H7 (cell line): ENCODE measurements around the gene GLIPR1. TPM values are rescaled to one million over a fixed set of nuclear protein-coding genes. Genes with fewer than 3 reads are reported as not detected.
"Not testable (repeated sequence)": the region's sequence is repeated elsewhere in the genome, so short reads cannot be mapped to it uniquely, and the experiment has no call there.

Source experiments
- DNase-seq: peaks from one replicate; pipeline ENCODE4 v3.0.0; 2012
- H3K27me3 ChIP-seq: 2 replicates; pipeline ENCODE4 v1.6.0; 2011; ENCODE audit warnings: mild to moderate bottlenecking, low read length; ENCODE audit not compliant: control insufficient read depth, insufficient read depth
- H3K36me3 ChIP-seq: replicated peaks from 2 replicates; pipeline ENCODE4 v1.5.1; 2011; ENCODE audit warnings: low read length; ENCODE audit not compliant: control insufficient read depth, insufficient read depth
- H3K4me3 ChIP-seq: 2 replicates; pipeline ENCODE4 v1.5.1; 2011; ENCODE audit warnings: low read depth, mild to moderate bottlenecking, control low read depth, low read length, moderate library complexity; ENCODE audit not compliant: insufficient read depth
- total RNA-seq: library from RNA; depleted of rRNA; stranded (reverse); fragments of >200 nt; shearing (Covaris generic); gene quantifications from 2 replicates; pipeline ENCODE4 v1.2.3, GENCODE V29; 2014

GLIPR1 gene
- total RNA-seq, 1 experiment from 2014 or later: 0.21 TPM

DNA sequence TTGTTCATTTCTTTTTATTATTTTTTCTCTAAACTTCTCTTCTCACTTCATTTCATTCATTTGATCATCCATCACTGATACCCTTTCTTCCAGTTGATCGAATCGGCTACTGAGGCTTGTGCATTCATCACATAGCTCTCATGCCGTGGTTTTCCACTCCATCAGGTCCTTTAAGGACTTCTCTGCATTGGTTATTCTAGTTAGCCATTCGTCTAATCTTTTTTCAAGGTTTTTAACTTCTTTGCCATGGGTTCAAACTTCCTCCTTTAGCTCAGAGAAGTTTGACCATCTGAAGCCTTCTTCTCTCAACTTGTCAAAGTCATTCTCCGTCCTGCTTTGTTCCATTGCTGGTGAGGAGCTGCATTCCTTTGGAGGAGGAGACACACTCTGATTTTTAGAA, 41.6 kb downstream of the GLIPR1 start:
- not testable (repeated sequence) for H3K4me3 ChIP-seq, H3K27me3 ChIP-seq, DNase-seq, H3K36me3 ChIP-seq

GRCh38 chr12:75525263-75525662, 44.7 kb downstream of the GLIPR1 start:
- H3K27me3 ChIP-seq: no peaks in the 10 kb centered on the region
- no peak overlapping the region for H3K4me3 ChIP-seq
- no peaks in the 10 kb centered on the region for H3K36me3 ChIP-seq
- no peak for DNase-seq

GRCh38 chr12:75526655-75527511, 46.3 kb downstream of the GLIPR1 start:
- peak; percentile 12 for DNase-seq
- H3K27me3 ChIP-seq: no peaks in the 10 kb centered on the region
- no peaks in the 10 kb centered on the region for H3K36me3 ChIP-seq
- H3K4me3 ChIP-seq: no peak overlapping the region

DNA sequence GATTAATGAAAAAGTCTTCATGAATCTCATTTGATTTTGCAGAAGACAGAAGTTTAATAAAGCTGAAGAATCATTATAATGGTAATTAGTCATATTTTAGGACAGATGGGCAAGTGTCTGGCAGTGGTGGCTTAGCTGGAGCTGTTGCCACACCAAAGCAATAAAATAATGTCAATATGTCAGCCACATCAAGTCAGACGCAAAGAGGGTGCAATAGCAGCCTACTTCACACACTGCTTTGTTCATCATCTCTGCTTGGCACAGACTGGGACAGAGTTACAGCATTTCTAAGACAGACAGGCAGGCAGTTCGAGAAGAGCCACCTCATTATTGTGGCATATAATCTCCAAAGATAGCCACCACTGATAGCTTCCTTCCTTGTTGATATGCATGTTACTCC, 47.7 kb downstream of the GLIPR1 start:
- Histone ChIP-seq H3K36me3 (no peaks in the 10 kb centered on the region), H3K4me3 (no peak overlapping the region), H3K27me3 (no peaks in the 10 kb centered on the region)
- DNase-seq: no peak

- no peak for DNase-seq
- no peak overlapping the region for H3K4me3 ChIP-seq
- no peaks in the 10 kb centered on the region for H3K27me3 ChIP-seq
- H3K36me3 ChIP-seq: no peaks in the 10 kb centered on the region
Observed at GRCh38 chr12:75528692-75529091, 48.1 kb downstream of the GLIPR1 start.

GRCh38 chr12:75529316-75529715, 48.8 kb downstream of the GLIPR1 start:
- Histone ChIP-seq H3K4me3 (no peak overlapping the region), H3K36me3 (no peaks in the 10 kb centered on the region), H3K27me3 (no peaks in the 10 kb centered on the region)
- no peak for DNase-seq

DNA sequence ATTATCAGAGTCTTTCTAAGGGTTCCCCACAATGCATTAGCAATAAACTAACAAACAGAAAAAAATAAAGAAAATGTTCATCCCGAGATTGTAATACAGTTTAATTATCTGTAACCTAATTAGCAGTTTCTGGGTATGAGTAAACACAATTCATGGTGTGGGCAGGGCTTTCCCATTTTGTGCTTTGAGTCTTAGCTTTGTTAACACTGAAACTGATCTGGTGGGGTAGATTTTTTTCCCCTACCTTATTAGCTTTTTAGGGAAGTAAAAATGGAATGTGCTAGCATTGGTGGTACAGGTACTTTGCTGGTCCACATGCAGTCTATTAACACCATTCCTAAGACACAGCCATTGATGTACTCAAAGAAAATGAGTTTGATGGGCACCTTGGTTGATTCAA, 49.3 kb downstream of the GLIPR1 start:
- H3K27me3 ChIP-seq: no peaks in the 10 kb centered on the region
- H3K36me3 ChIP-seq: no peaks in the 10 kb centered on the region
- no peak for DNase-seq
- no peak overlapping the region for H3K4me3 ChIP-seq

DNA sequence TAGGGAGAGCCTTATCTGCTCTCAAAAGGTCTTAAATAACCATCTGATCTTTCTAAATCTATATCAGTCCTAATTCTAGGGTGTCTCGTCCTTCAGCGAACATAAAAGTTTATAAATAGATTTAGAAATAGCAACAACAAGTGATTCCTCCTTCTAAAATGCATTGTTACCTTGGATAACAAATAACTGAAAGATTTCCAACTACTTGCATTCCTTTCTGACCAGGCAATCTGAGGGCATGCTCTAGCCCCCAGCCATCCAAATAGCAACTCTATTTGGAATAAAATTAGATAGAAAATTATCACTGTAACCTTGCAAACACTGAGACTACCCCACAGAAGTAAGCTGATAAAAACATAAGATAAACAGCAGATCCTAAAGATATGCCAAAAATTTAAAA, 52.7 kb downstream of the GLIPR1 start:
- no peaks in the 10 kb centered on the region for H3K36me3 ChIP-seq
- no peaks in the 10 kb centered on the region for H3K27me3 ChIP-seq
- DNase-seq: no peak
- H3K4me3 ChIP-seq: no peak overlapping the region

DNA sequence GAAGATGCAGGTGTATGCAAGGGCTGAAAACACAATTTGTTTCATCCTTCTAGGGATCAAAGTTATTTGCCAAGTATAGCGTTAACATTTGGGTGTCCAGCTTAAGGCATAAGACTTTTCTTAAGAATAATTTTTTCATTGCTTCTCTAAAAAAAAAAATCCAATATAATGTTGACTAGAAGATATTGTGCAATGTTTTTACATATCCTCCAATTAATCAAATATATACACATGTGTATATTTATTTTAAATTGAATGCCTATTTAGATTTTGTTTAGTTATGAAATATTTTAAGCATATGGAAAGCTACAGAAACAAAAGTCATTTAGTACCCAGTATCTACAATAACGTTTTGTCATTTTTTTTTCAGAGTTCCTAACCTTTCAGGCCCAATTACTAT, 59.3 kb downstream of the GLIPR1 start:
- H3K27me3 ChIP-seq: no peaks in the 10 kb centered on the region
- H3K36me3 ChIP-seq: no peaks in the 10 kb centered on the region
- DNase-seq: no peak
- no peak overlapping the region for H3K4me3 ChIP-seq

- no peaks in the 10 kb centered on the region for H3K27me3 ChIP-seq
- no peaks in the 10 kb centered on the region for H3K36me3 ChIP-seq
- H3K4me3 ChIP-seq: no peak overlapping the region
- no peak for DNase-seq
Observed at GRCh38 chr12:75542942-75543341, 62.4 kb downstream of the GLIPR1 start.

DNA sequence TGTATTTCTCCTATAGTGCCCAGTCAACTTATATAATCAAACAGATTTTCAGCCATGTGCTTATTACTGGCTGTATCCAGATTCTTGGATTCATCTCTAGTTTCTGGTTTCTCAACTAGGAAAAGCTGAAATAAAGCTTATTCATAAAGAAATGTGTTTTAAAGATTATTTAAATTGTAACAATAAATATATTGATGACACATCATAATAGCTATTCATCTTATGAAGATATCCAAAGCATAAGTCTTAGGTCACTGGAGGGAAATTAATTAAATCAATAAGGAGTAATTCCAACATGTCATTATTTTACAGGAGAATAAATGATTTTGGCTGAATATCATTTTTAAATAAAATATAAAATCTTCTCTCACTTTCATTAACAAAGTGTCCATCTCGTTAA, 63.0 kb downstream of the GLIPR1 start:
- Histone ChIP-seq H3K4me3 (no peak overlapping the region), H3K27me3 (no peaks in the 10 kb centered on the region), H3K36me3 (no peaks in the 10 kb centered on the region)
- no peak for DNase-seq

- no peaks in the 10 kb centered on the region for H3K36me3 ChIP-seq
- H3K27me3 ChIP-seq: no peaks in the 10 kb centered on the region
- H3K4me3 ChIP-seq: no peak overlapping the region
- DNase-seq: no peak
Observed at GRCh38 chr12:75545636-75546035, 65.1 kb downstream of the GLIPR1 start.

- Histone ChIP-seq H3K4me3 (no peak overlapping the region), H3K27me3 (no peaks in the 10 kb centered on the region), H3K36me3 (no peaks in the 10 kb centered on the region)
- DNase-seq: peak; percentile 9
Observed at GRCh38 chr12:75548879-75549278, 68.3 kb downstream of the GLIPR1 start.

DNA sequence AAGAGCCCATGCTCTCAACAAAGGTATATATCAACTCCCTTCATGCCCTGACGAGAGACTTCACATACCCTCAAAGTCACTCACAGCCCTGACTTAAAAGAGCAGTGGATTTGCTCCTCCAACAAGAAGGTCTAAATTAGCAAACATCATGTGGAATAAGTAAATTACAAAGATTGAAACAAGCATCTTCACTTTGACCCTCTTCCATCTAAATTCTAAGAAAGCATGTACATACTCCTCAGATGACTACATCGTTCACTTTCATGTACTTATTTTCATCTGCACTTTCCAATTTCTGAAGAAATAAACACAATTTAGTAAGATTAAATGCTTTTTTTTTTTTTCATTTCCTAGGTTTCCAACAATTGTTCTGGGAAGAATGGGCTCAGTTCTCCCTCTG, 69.4 kb downstream of the GLIPR1 start:
- H3K27me3 ChIP-seq: no peaks in the 10 kb centered on the region
- no peak overlapping the region for H3K4me3 ChIP-seq
- no peaks in the 10 kb centered on the region for H3K36me3 ChIP-seq
- no peak for DNase-seq

DNA sequence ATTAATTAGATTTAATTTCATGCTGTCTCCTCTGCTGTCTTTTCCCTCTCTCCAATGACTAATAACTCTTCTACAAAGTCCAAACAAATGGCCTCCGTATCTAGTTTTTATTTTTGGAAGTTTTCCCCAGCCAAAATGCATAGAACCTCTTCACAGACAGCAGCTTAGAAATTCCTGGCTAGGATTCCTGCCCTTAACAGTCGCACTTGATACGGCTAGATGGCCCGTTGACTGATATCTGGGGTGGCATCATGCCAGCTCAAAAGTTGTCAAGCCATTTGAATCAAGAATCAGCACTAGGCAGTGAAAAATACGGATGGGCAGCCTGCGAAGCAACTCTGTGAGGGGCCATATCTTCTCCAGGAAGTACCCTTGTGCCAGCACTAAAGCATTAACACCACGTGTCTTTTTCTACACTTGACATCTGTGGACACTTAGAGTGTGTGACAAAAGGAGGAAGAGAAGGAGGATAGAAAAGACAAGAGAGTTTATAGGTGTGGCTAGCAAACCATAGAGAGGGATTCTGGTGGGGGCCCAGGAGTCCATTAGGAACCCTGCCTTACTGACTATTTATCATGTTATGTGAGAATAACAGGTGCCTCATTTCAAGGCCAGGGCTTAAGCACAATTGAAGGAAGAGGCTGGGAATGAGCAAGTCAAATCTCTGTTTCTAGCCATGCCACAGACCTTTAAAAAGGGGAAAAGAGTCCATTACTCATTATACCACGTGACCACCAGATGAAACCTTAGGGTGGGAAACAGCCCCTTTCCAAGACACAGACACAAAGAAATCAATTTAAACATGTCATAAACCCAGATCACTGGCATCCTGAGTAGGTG, 70.1 kb downstream of the GLIPR1 start:
- Histone ChIP-seq H3K36me3 (no peaks in the 10 kb centered on the region), H3K27me3 (no peaks in the 10 kb centered on the region), H3K4me3 (no peak overlapping the region)
- DNase-seq: no peak
